ENCODE data around the gene MZT2B. TPM values are rescaled to one million over a fixed set of nuclear protein-coding genes. Genes with fewer than 3 reads are reported as not detected.

MZT2B gene
- total and polyA plus RNA-seq, 2 of the 4 experiments (the other 2 are of a cell fraction): 24.9 to 115 TPM

- Histone ChIP-seq H3K9ac (ENCODE audit: low read depth, low read length) (no peak overlapping the region), H2BK20ac (ENCODE audit: low read depth, low read length) (no peak overlapping the region), H2BK120ac (ENCODE audit: low read depth, low read length) (no peak overlapping the region), H2AK5ac (ENCODE audit: low read depth, low read length) (no peak overlapping the region), H3K27ac (ENCODE audit: insufficient read depth, low read length) (no peak overlapping the region), H4K8ac (ENCODE audit: low read depth in 2 of 2, low read length in 2 of 2) (no peak overlapping the region), H3K9me3 (ENCODE audit: control insufficient read depth, insufficient read depth, low read length) (no peaks in the 10 kb centered on the region), H3K27me3 (ENCODE audit: control insufficient read depth, insufficient read depth, low read length) (no peaks in the 10 kb centered on the region), H3K4me2 (ENCODE audit: low read depth, low read length) (no peak overlapping the region), H3K4me1 (ENCODE audit: control insufficient read depth, insufficient read depth, low read length) (no peaks in the 10 kb centered on the region), H2AK9ac (replicated peaks; ENCODE audit: low read depth, low read length, poor library complexity) (no peak overlapping the region), H3K4ac (ENCODE audit: low read depth, low read length) (no peak overlapping the region), H4K5ac (ENCODE audit: low read depth, low read length) (no peak overlapping the region), H3K56ac (ENCODE audit: extremely low read depth, insufficient read depth, low read length) (no peak overlapping the region), H3K9me1 (ENCODE audit: insufficient read depth, low read length) (no peaks in the 10 kb centered on the region), H2BK15ac (ENCODE audit: low read depth, low read length) (no peak overlapping the region), H2BK5ac (ENCODE audit: low read depth, low read length, poor library complexity, severe bottlenecking) (no peak overlapping the region), H3K4me3 (ENCODE audit: insufficient read depth, low read depth, low read length) (no peak overlapping the region), H3K18ac (ENCODE audit: low read depth, low read length) (no peak overlapping the region), H2AFZ (replicated peaks; ENCODE audit: low read length, poor library complexity) (no peak overlapping the region), H3K14ac (replicated peaks; ENCODE audit: low read depth, low read length) (no peak overlapping the region), H3K36me3 (ENCODE audit: control insufficient read depth, insufficient read depth, low read length) (peaks cover 10% of the 10 kb centered on the region), H4K20me1 (ENCODE audit: insufficient read depth, low read length) (no peaks in the 10 kb centered on the region), H3K79me1 (ENCODE audit: low read depth in 1 of 2, low read length in 2 of 2) (peaks cover 3 to 9% of the 10 kb centered on the region in 2 experiments; a peak in 2 of 4 replicates), H4K91ac (ENCODE audit: insufficient read depth, low read depth, low read length) (no peak overlapping the region), H3K23ac (ENCODE audit: low read depth, low read length) (no peak overlapping the region)
- BruUV-seq (replicated peaks): no TSS peak
- DNase-seq: no peak
- in situ Hi-C loops (cut with MboI; ENCODE audit: low sequenced_read_pairs): no loop called here
- WGBS, 2 experiments (ENCODE audit: extremely low coverage in 2 of 2, insufficient read length in 1 of 2): 100% methylated on average over 6 of the region's 15 CpGs; no CpG with 5 or more reads in 1 of the 2 experiments
- ChIA-PET POLR2A (ENCODE audit: unreplicated experiment) (no interaction called here), CTCF (no interaction called here)
- no peak for ATAC-seq (ENCODE audit: low read depth)
- no peak for TF ChIP-seq CEBPB (IDR thresholded peaks at IDR 0.05; ENCODE audit: low read depth, low read length)
- no peak for TF ChIP-seq RCOR1 (IDR thresholded peaks at IDR 0.05; ENCODE audit: insufficient replicate concordance, low read length)
- TF ChIP-seq MAFK (IDR thresholded peaks at IDR 0.05; ENCODE audit: low read depth, low read length): no peak
- TF ChIP-seq MXI1 (IDR thresholded peaks at IDR 0.05; ENCODE audit: borderline replicate concordance, low read depth, low read length): no peak
- TF ChIP-seq ELK1 (IDR thresholded peaks at IDR 0.05; ENCODE audit: borderline replicate concordance, low read depth, low read length): no peak
- TF ChIP-seq BHLHE40 (IDR thresholded peaks at IDR 0.05; ENCODE audit: low read depth, low read length): no peak
- intact Hi-C loops (cut with micrococcal nuclease): no loop called here
- dilution Hi-C loops (cut with HindIII; ENCODE audit: low sequenced_read_pairs, unreplicated experiment): no loop called here
These were observed 8.2 kb downstream of the MZT2B start for GRCh38 chr2:130190237-130190636.

Data from IMR-90 (cell line).